GM18873 (cell line): ENCODE data around the gene PRKCD.
A peak's percentile ranks its signal among the peaks of the same experiment; 100 is the strongest.

ENCODE experiments used
- ATAC-seq: cut with Tn5 transposase; IDR thresholded peaks from one replicate; pipeline ENCODE4 v1.9.1; 2021; ENCODE audit warnings: mild to moderate bottlenecking, moderate library complexity, moderate number of reproducible peaks; ENCODE audit not compliant: unreplicated experiment, low FRiP score

The PRKCD gene

GRCh38 chr3:53160660-53161449 is at the start of gene PRKCD:
PRKCD (plus strand) TSS chr3:53161209; CDS start chr3:53178423, 17,214 bp downstream.
- ATAC-seq, result peak; percentile 41

GRCh38 chr3:53111822-53112221 is 49.2 kb upstream of the PRKCD start:
- ATAC-seq, result no peak

DNA sequence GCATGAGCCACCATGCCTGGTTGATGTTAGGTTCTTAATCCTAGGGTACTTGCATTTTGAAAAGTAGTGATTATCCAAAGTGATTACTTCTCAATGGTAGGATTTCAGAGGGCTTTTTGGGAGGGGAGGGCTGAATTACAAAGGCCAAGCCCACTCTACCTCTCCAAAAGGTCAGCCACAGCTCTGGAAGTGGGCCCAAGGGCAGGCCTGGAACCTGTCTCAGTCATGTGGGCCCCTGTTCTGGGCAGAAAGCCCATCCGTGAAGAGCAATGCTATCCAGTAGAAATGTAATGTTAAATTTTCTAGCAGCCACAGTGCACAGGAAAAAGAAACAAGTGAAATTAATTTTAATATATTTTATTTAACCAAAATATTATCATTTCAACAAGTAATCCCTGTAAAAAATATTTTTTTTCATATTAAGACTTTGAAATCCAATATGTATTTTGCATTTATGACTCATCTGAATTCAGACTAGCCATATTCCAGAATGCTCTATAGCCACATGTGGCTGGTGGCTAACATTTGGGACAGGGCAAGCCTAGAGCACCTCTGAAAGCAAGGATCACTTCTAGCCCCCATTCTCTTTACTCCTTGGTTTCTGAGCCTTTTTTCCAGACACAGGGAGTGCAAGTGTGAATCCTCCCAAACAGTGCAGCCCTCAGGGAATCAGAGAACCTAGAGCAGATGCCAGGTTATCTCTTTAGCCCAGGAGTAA is 47.6 kb upstream of the PRKCD start:
- no peak for ATAC-seq

DNA sequence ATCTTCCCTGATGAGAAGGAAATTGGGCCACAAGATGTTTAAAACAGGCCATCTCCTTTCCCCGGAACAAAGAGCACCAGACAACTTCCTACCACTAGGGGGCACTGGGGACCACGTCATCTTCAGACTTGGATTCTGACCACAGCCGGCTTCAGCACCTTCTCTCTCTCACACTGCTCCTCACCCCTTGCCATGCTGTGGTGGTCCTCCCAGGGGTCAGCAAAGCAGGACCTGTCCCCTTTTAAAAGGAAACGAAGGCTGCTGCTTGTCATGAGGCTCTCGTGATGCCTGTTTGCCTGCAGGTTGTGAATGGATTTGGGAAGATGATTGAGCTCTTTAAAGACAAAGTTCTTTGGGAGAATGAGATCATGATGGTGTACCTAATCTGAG is 47.0 kb upstream of the PRKCD start:
- ATAC-seq, result no peak

DNA sequence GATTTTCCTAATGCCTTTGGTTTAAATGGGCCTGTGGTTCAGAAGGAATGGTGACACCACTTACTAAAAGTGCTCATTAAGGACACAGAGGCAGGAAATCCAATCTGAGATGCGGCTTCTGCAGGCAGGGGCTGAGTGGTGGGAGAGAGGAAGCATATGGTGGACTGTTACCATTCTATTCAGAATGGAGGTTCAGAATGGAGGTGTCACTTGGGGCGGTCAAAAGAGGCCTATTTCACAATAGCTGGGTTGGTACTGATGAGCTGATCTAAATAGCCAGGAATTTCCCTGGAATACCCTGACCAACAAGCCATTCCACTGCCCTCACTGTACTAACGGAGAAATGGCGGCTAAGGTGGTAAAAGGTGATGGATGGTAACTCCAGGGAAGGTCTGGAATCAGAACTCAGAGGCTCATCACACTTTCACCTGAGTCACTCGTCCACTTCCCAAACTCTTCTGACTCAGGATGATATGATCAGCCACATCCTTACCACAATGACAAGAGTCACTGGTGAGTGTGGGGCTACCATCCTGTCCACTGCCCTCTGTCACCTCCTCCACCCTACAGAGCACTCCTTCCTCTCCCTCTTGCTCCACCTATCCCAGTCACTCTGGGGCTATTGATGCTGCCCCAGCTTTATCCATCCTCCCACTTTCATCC is 46.5 kb upstream of the PRKCD start:
- no peak for ATAC-seq

DNA sequence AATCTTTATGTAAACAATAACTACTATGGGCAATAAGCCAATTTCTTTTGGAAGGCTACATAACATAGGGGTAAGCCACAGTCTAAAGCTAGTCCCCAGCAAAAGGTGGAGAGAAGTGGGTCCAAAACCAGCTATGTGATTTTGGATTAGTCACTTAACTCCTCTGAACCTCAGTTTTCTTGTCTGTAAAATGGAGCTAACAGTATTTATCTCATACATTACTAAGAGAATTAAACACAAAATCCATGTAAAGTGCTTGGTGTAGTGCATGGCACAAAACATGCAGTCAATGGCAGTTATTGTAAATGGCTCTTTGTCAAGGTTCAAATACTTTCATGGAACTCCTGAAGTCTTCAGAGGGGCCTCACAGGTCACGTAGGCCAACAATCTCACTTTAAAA is 44.1 kb upstream of the PRKCD start:
- no peak for ATAC-seq

- no peak for ATAC-seq
Measured at GRCh38 chr3:53120336-53120735, 40.7 kb upstream of the PRKCD start.

DNA sequence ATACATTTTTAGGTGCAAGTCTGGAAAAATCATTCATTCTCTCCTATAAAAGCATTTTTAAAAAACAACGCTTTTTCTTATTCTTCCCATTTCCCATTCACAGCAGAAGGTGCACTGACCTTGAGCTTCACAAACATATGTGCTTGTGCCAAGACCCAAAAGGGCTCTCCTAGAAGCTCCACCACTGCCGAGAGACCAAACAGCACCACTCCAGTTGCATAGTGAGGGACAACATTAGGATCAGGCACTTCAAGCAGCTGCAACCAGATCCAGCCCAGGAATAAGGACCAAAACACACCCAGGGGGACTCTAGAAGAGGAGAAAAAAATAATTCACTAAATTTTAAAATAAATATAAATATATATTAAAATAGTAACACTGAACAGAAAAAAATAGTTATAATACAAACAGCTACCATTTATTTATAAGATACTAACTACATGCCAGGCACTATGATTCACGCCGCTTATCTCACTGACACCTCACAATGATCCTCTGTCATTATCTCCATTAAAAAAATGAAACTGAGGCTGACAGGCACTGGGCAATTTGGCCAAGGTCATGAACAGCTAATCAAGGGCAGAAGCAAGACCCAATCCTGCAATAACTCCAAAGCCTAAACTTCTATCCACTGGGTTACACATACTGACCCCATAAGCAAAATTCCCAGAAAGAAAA is 38.6 kb upstream of the PRKCD start:
- ATAC-seq, result no peak

GRCh38 chr3:53122933-53123305 is 38.1 kb upstream of the PRKCD start:
- ATAC-seq, result no peak

- no peak for ATAC-seq
Measured at GRCh38 chr3:53123510-53123909, 37.5 kb upstream of the PRKCD start.

DNA sequence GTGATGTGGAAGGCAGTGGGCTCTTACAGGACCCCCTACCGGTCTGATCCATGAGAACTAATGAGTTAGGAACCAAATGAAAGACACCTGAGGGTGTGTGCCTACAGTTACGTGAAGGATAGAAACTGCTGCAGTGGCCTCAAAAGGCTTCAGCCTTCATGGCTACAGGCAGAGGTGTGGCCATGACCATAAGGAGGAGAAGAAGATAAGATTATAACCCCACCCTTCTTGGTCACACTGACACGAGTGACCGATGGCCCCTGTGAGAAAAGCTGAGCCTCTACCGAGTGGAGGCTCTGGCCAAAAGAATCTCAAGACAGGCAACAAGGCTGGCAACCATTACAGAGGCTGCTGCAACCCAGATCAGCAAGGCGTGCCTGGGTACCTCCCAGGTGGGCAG is 37.1 kb upstream of the PRKCD start:
- ATAC-seq, result no peak

GRCh38 chr3:53126601-53127000 is 34.4 kb upstream of the PRKCD start:
- ATAC-seq, result no peak

DNA sequence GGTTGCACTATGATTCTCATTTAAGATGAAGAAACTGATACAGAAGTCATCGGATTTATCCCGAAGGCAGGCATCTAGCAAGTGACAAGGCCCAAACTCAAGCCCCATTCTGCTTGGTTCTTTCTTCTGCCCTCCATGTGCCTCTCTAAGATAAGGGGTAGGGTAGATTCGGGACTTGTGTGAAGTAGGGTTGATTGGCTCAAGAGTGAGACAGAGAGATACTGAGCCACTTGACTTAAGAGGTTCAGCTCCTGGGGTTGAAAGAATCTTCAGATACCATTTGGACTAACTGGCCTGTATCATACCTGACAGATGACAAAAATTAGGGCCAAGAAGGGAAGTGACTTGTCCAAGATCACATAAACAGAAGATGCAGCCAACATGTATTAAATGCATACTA is 31.7 kb upstream of the PRKCD start:
- no peak for ATAC-seq

GRCh38 chr3:53130179-53131061 is 30.6 kb upstream of the PRKCD start, which contains the start of gene RFT1:
RFT1 (minus strand) TSS chr3:53130435; CDS start chr3:53130400, 35 bp downstream.
- peak; percentile 67 for ATAC-seq

DNA sequence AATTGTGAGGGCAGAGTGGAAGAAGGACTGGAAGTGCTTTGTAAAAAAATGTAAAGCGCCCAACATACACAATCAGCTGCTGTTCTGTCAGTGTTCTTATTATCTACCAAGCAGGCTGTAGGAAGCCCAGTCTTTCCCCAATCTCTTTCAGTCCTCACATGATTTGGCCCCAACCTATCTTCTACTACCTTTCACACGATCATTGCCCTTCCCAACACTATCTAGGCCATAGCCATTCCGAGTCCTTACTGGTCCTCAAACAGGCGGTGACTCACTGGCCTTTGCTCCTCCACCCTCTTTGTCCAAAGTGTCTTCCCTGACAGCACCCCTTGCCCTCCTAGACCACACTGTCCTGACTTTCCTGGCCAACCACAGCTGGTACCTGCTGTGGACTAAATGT is 29.9 kb upstream of the PRKCD start:
- no peak for ATAC-seq

DNA sequence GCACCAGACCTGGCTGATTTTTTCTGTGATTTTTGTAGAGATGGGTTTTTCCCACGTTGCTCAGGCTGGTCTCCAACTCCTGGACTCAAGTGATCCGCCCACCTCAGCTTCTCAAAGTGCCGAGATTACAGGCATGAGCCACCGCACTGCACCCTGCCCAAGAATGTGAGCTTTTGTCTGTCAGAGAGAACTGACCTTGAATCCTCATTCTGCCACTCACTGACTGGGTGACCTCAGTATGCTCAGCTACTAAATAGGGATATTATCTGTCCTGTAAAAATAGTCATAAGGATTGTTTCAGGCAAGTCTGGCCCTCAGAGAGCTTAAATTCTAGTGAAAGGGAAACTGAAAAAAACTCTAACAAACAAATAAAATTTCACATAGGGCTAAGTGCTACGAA is 28.7 kb upstream of the PRKCD start:
- no peak for ATAC-seq

- no peak for ATAC-seq
Measured at GRCh38 chr3:53134631-53135232, 26.3 kb upstream of the PRKCD start.

- ATAC-seq, result no peak
Measured at GRCh38 chr3:53137221-53137620, 23.8 kb upstream of the PRKCD start.

DNA sequence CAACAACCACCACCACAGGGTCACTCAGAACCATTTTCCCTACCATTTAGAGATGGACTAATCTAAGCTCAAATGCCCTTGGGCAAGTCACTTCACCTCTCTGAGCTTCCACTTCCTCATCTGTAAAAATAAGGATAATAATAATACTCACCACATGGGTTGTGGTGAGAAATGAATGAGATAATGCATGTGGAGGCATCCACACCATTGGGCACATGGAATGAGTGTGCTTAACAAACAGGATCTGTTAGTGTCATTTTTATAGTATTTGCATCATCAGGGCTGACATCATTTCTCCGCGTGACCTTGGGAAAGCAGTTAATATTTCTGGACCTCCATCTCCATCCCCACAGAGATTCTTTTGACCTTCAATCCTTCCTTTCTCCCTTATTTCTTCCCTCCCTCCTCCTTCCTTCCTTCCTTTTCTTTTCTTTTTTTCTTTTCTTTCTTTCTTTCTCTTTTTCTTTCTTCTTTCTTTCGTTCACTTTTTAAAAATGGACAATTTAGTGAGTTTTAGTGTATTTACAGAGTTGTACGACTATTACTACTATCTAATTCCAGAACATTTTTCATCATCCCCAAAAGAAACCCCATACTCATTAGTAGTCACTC is 23.1 kb upstream of the PRKCD start:
- ATAC-seq, result no peak
